ENCODE data around the gene MLLT6.

MLLT6 gene

DNA sequence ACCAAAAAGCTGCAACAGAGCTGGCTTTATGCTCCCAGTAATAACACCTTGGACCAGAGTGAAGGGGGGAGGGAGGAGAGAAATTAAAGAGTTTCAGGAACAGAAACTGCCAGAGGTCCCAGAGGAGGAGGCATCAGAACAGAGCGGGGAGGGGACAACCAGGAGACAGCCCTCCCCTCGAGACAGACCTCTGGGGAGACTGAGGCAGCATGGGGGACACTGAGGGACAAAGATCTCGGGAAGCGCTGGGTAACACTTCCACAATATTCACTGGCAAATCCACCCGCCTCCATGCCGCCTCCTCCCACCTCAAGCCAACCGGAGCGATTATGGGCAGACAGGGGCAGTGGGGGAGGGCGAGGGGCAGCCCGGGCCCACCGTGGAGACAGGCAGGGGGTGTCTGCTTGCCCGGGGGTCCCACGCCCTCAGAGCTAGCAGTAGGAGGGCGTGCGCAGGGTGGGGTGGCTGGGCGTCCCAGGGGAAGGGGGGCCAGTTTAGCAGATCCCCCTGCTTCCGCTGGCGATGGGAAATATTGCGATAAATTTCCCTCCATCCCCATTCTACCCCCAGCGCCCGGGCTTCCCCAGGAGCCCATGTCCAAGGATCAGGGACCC, 41.9 kb downstream of the MLLT6 start:
- H3K27me3 ChIP-seq (replicated peaks; ENCODE audit: insufficient read depth, low read length), result peaks cover 22% of the 10 kb centered on the region
- H3K9ac ChIP-seq (ENCODE audit: low read length), result no peak overlapping the region
- H3K27ac ChIP-seq (ENCODE audit: low read length), result no peak overlapping the region
- H3K9me2 ChIP-seq (replicated peaks; ENCODE audit: insufficient read depth, low read length), result no peaks in the 10 kb centered on the region
- no peak overlapping the region for H2AFZ ChIP-seq (ENCODE audit: low read length)
- TF ChIP-seq EZH2 (optimal IDR thresholded peaks at IDR 0.05; ENCODE audit: low read depth, low read length) (no peak), EZH2phosphoT487 (IDR thresholded peaks at IDR 0.05; ENCODE audit: low read length) (no peak)
- TF ChIP-seq, protein P1, sequence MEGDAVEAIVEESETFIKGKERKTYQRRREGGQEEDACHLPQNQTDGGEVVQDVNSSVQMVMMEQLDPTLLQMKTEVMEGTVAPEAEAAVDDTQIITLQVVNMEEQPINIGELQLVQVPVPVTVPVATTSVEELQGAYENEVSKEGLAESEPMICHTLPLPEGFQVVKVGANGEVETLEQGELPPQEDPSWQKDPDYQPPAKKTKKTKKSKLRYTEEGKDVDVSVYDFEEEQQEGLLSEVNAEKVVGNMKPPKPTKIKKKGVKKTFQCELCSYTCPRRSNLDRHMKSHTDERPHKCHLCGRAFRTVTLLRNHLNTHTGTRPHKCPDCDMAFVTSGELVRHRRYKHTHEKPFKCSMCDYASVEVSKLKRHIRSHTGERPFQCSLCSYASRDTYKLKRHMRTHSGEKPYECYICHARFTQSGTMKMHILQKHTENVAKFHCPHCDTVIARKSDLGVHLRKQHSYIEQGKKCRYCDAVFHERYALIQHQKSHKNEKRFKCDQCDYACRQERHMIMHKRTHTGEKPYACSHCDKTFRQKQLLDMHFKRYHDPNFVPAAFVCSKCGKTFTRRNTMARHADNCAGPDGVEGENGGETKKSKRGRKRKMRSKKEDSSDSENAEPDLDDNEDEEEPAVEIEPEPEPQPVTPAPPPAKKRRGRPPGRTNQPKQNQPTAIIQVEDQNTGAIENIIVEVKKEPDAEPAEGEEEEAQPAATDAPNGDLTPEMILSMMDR (IDR thresholded peaks at IDR 0.05; ENCODE audit: low read length), result no peak
- no peak for DNase-seq
- H3K4me2 ChIP-seq (ENCODE audit: low read depth, low read length), result peak overlapping the region; percentile 100; the same call in 1 of the 2 replicates
- no peaks in the 10 kb centered on the region for H3K36me3 ChIP-seq (replicated peaks; ENCODE audit: insufficient read depth, low read length)
- H3K9me3 ChIP-seq (replicated peaks; ENCODE audit: insufficient read depth, low read length), result no peaks in the 10 kb centered on the region
- no peaks in the 10 kb centered on the region for H3K79me2 ChIP-seq (ENCODE audit: low read length)
- peak overlapping the region; percentile 82 for H3K4me3 ChIP-seq (ENCODE audit: low read length)
- H3K4me1 ChIP-seq (ENCODE audit: low read length), result peaks cover 17% of the 10 kb centered on the region; the same call in 1 of the 2 replicates
- no peaks in the 10 kb centered on the region for H4K20me1 ChIP-seq (ENCODE audit: insufficient read depth, low read length)
- H3F3A ChIP-seq (ENCODE audit: insufficient read depth, low read length), result peaks cover 22% of the 10 kb centered on the region

GRCh38 chr17:38747463-38748148, 42.5 kb downstream of the MLLT6 start:
- H4K20me1 ChIP-seq (ENCODE audit: insufficient read depth, low read length), result no peaks in the 10 kb centered on the region
- peaks cover 22% of the 10 kb centered on the region for H3K27me3 ChIP-seq (replicated peaks; ENCODE audit: insufficient read depth, low read length)
- peaks cover 25% of the 10 kb centered on the region for H3F3A ChIP-seq (ENCODE audit: insufficient read depth, low read length)
- peaks cover under 1% of the 10 kb centered on the region for H3K79me2 ChIP-seq (ENCODE audit: low read length)
- DNase-seq, result no peak
- TF ChIP-seq, protein P1 (IDR thresholded peaks at IDR 0.05; ENCODE audit: low read length), result no peak
- TF ChIP-seq EZH2phosphoT487 (IDR thresholded peaks at IDR 0.05; ENCODE audit: low read length) (no peak), EZH2 (optimal IDR thresholded peaks at IDR 0.05; ENCODE audit: low read depth, low read length) (no peak)
- H3K9me2 ChIP-seq (replicated peaks; ENCODE audit: insufficient read depth, low read length), result no peaks in the 10 kb centered on the region
- H3K4me2 ChIP-seq (ENCODE audit: low read depth, low read length), result peak overlapping the region; percentile 100
- H3K27ac ChIP-seq (ENCODE audit: low read length), result no peak overlapping the region
- peaks cover 17% of the 10 kb centered on the region; the same call in 1 of the 2 replicates for H3K4me1 ChIP-seq (ENCODE audit: low read length)
- H2AFZ ChIP-seq (ENCODE audit: low read length), result peak overlapping the region; percentile 92
- H3K36me3 ChIP-seq (replicated peaks; ENCODE audit: insufficient read depth, low read length), result no peaks in the 10 kb centered on the region
- H3K4me3 ChIP-seq (ENCODE audit: low read length), result peak overlapping the region; percentile 82
- peak overlapping the region; percentile 26; the same call in 1 of the 2 replicates for H3K9ac ChIP-seq (ENCODE audit: low read length)
- H3K9me3 ChIP-seq (replicated peaks; ENCODE audit: insufficient read depth, low read length), result no peaks in the 10 kb centered on the region

DNA sequence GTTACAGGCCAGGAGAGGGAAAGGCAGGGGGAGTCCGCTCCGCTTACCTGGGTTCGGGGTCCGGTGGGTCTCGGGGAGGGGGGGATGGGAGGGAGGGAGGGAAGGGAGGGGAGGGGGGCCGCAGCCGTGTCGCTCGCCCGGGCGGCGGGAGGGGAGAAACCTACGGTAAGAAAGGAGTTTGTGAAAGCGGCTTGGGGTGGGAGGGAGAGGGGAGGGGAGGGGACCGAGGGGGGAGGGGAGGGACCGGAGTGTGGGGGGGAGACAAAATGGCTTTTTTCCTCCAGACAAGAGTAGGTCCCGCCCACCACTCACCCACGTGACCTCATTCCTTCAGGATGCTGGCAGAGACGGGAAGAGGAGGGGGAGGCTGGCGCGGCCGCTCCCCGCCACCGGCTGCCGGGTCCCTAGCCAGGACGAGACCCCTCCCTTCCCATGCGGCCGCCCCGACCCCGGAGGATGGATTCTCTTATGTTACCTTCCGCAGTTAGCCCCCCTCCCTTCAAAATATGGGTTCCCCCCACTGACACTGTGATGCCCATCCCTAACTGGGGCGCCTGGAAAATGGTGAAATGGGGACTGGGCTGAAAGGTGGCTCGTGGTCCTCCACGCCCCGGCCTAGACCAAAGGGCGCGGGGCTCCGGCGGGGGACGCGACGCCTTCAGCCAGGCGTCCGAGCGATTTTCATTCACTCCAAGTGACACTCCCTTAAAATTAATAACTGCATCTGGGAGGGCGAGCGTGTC, 43.2 kb downstream of the MLLT6 start, which contains the start of gene PCGF2:
PCGF2 (minus strand) TSS at position 188 of the 743 bp plus-strand sequence. CDS start 7,934 bp downstream, outside the sequence.
- H2AFZ ChIP-seq (ENCODE audit: low read length), result peak within 1 kb of the TSS; percentile 92

More for the DNA sequence above, 43.2 kb downstream of the MLLT6 start, which contains the start of gene PCGF2:
- Histone ChIP-seq H3K9me2 (replicated peaks; ENCODE audit: insufficient read depth, low read length) (no peaks in the 10 kb centered on the region), H3K4me2 (ENCODE audit: low read depth, low read length) (peak within 1 kb of the TSS; percentile 100), H4K20me1 (ENCODE audit: insufficient read depth, low read length) (no peaks in the 10 kb centered on the region), H3K9ac (ENCODE audit: low read length) (peak within 1 kb of the TSS; percentile 26; the same call in 1 of the 2 replicates), H3K27me3 (replicated peaks; ENCODE audit: insufficient read depth, low read length) (peaks cover 22% of the 10 kb centered on the region), H3K4me3 (ENCODE audit: low read length) (peak within 1 kb of the TSS; percentile 93), H3K79me2 (ENCODE audit: low read length) (peaks cover 8% of the 10 kb centered on the region), H3K4me1 (ENCODE audit: low read length) (peaks cover 17% of the 10 kb centered on the region; the same call in 1 of the 2 replicates), H3K36me3 (replicated peaks; ENCODE audit: insufficient read depth, low read length) (no peaks in the 10 kb centered on the region), H3F3A (ENCODE audit: insufficient read depth, low read length) (peaks cover 25% of the 10 kb centered on the region), H3K27ac (ENCODE audit: low read length) (no peak within 1 kb of the TSS), H3K9me3 (replicated peaks; ENCODE audit: insufficient read depth, low read length) (no peaks in the 10 kb centered on the region)
- no peak for DNase-seq
- TF ChIP-seq EZH2phosphoT487 (IDR thresholded peaks at IDR 0.05; ENCODE audit: low read length) (no peak), EZH2 (optimal IDR thresholded peaks at IDR 0.05; ENCODE audit: low read depth, low read length) (no peak)
- TF ChIP-seq, protein P1 (IDR thresholded peaks at IDR 0.05; ENCODE audit: low read length), result no peak
